HG03378 (cell line): ENCODE data around the gene CCDC144A.
"Not testable (repeated sequence)": the region's sequence is repeated elsewhere in the genome, so short reads cannot be mapped to it uniquely, and the experiment has no call there.

Experiments
- ATAC-seq: cut with Tn5 transposase; IDR thresholded peaks from one replicate; pipeline ENCODE4 v1.9.1; 2021; ENCODE audit warnings: mild to moderate bottlenecking, moderate library complexity; ENCODE audit not compliant: unreplicated experiment

CCDC144A gene

GRCh38 chr17:16689731-16690281, at the start of gene CCDC144A:
Gene CCDC144A, plus strand, starts transcription at chr17:16690241. Its CDS starts 160 bp downstream, at chr17:16690401.
- not testable (repeated sequence) for ATAC-seq

- ATAC-seq, result no peak
These were observed 40.5 kb upstream of the CCDC144A start for GRCh38 chr17:16649585-16649984.

GRCh38 chr17:16652252-16652651, 37.8 kb upstream of the CCDC144A start:
- no peak for ATAC-seq

GRCh38 chr17:16652847-16653366, 37.1 kb upstream of the CCDC144A start:
- ATAC-seq, result no peak

- ATAC-seq, result peak; percentile 85
These were observed 36.5 kb upstream of the CCDC144A start, which contains the start of gene ZNF624 for GRCh38 chr17:16653367-16654041. Gene ZNF624, minus strand, starts transcription at chr17:16653850.

- ATAC-seq, result no peak
These were observed 28.8 kb upstream of the CCDC144A start for GRCh38 chr17:16661217-16661616.

- ATAC-seq, result no peak
These were observed 27.1 kb upstream of the CCDC144A start for GRCh38 chr17:16662936-16663335.

GRCh38 chr17:16666553-16666906, 23.5 kb upstream of the CCDC144A start:
- ATAC-seq, result not testable (repeated sequence)

GRCh38 chr17:16666907-16667636, 23.0 kb upstream of the CCDC144A start:
- not testable (repeated sequence) for ATAC-seq

- no peak for ATAC-seq
These were observed 13.3 kb upstream of the CCDC144A start for GRCh38 chr17:16676676-16677268.

GRCh38 chr17:16683290-16684138, 6.5 kb upstream of the CCDC144A start:
- not testable (repeated sequence) for ATAC-seq

- ATAC-seq, result not testable (repeated sequence)
These were observed 4.0 kb upstream of the CCDC144A start for GRCh38 chr17:16686019-16686418.

GRCh38 chr17:16687151-16687550, 2.9 kb upstream of the CCDC144A start:
- not testable (repeated sequence) for ATAC-seq

- not testable (repeated sequence) for ATAC-seq
These were observed 406 bp downstream of the CCDC144A start for GRCh38 chr17:16690447-16690846.

GRCh38 chr17:16697603-16698002, 7.6 kb downstream of the CCDC144A start:
- ATAC-seq, result not testable (repeated sequence)

GRCh38 chr17:16745492-16746203, 55.6 kb downstream of the CCDC144A start:
- ATAC-seq, result not testable (repeated sequence)

- ATAC-seq, result not testable (repeated sequence)
These were observed 56.5 kb downstream of the CCDC144A start for GRCh38 chr17:16746571-16746970.

- not testable (repeated sequence) for ATAC-seq
These were observed 60.5 kb downstream of the CCDC144A start for GRCh38 chr17:16750515-16750914.

- not testable (repeated sequence) for ATAC-seq
These were observed 61.3 kb downstream of the CCDC144A start for GRCh38 chr17:16751224-16751923.
